ENCODE data around the gene CTRL.

- TF ChIP-seq CTCF (IDR thresholded peaks at IDR 0.05 in 4 of 5, conservative IDR thresholded peaks at IDR 0.05 in 1 of 5) (peak in 1 of 5 experiments; percentile 22), POLR2A (IDR thresholded peaks at IDR 0.05) (peak; percentile 27 to 48)
Measured at GRCh38 chr16:67882374-67883145, 49.1 kb downstream of the CTRL start.
